Caki2 (cell line): ENCODE results near the gene FBXW10B. TPM values are rescaled to one million over a fixed set of nuclear protein-coding genes. Genes with fewer than 3 reads are reported as not detected.
"Not testable (repeated sequence)": the region's sequence is repeated elsewhere in the genome, so short reads cannot be mapped to it uniquely, and the experiment has no call there.

Source experiments
- DNase-seq: peaks from one replicate; pipeline ENCODE4 v3.0.0-alpha.2; 2015; ENCODE audit warnings: low read depth
- in situ Hi-C: cut with HindIII; loops from 2 replicates; pipeline ENCODE4 v1.10.0; 2016; ENCODE audit warnings: low sequenced_read_pairs, low pct_unique_long_range_greater_than_20kb, mixed read lengths
- total RNA-seq: library from RNA; depleted of rRNA; stranded (reverse); fragments of >200 nt; shearing (Covaris generic); gene quantifications from 2 replicates; pipeline ENCODE4 v1.2.3, GENCODE V29; 2014; ENCODE audit warnings: low replicate concordance

The FBXW10B gene
- total RNA-seq, 1 experiment from 2014 or later: 5.7 TPM

- in situ Hi-C loops: not testable (repeated sequence)
- peak; percentile 78 for DNase-seq
These were observed 25.8 kb upstream of the FBXW10B start for GRCh38 chr17:15645099-15645941.

- DNase-seq, in situ Hi-C loops: not testable (repeated sequence)
These were observed 23.2 kb upstream of the FBXW10B start for GRCh38 chr17:15642505-15643251.

- DNase-seq, in situ Hi-C loops: not testable (repeated sequence)
These were observed 22.5 kb upstream of the FBXW10B start for GRCh38 chr17:15642014-15642413.

- in situ Hi-C loops: not testable (repeated sequence)
These were observed 11.5 kb upstream of the FBXW10B start for GRCh38 chr17:15630930-15631453.

GRCh38 chr17:15629991-15630390 lies 10.5 kb upstream of the FBXW10B start:
- in situ Hi-C loops, DNase-seq: not testable (repeated sequence)

More at GRCh38 chr17:15630930-15631453, 11.5 kb upstream of the FBXW10B start:
- not testable (repeated sequence) for DNase-seq

- in situ Hi-C loops, DNase-seq: not testable (repeated sequence)
These were observed 4.2 kb upstream of the FBXW10B start for GRCh38 chr17:15623661-15624209.

GRCh38 chr17:15623255-15623654 lies 3.8 kb upstream of the FBXW10B start:
- DNase-seq, in situ Hi-C loops: not testable (repeated sequence)

GRCh38 chr17:15622124-15622523 lies 2.6 kb upstream of the FBXW10B start:
- in situ Hi-C loops, DNase-seq: not testable (repeated sequence)

- in situ Hi-C loops, DNase-seq: not testable (repeated sequence)
These were observed 2.7 kb downstream of the FBXW10B start for GRCh38 chr17:15616828-15617227.

- in situ Hi-C loops, DNase-seq: not testable (repeated sequence)
These were observed 3.7 kb downstream of the FBXW10B start for GRCh38 chr17:15615850-15616249.

GRCh38 chr17:15613111-15613510 lies 6.4 kb downstream of the FBXW10B start:
- DNase-seq, in situ Hi-C loops: not testable (repeated sequence)

- DNase-seq, in situ Hi-C loops: not testable (repeated sequence)
These were observed 26.5 kb downstream of the FBXW10B start for GRCh38 chr17:15592960-15593359.

GRCh38 chr17:15591986-15592385 lies 27.5 kb downstream of the FBXW10B start:
- DNase-seq, in situ Hi-C loops: not testable (repeated sequence)

GRCh38 chr17:15590844-15591243 lies 28.7 kb downstream of the FBXW10B start:
- in situ Hi-C loops, DNase-seq: not testable (repeated sequence)

GRCh38 chr17:15589544-15590536 lies 29.7 kb downstream of the FBXW10B start:
- DNase-seq, in situ Hi-C loops: not testable (repeated sequence)

GRCh38 chr17:15588017-15588416 lies 31.5 kb downstream of the FBXW10B start:
- in situ Hi-C loops, DNase-seq: not testable (repeated sequence)

GRCh38 chr17:15583313-15583712 lies 36.2 kb downstream of the FBXW10B start:
- DNase-seq, in situ Hi-C loops: not testable (repeated sequence)
